HepG2 (cell line): Measurements from ENCODE around the gene IL2RG. TPM values are rescaled to one million over a fixed set of nuclear protein-coding genes. Genes with fewer than 3 reads are reported as not detected.

ENCODE experiments used
- ATF6 ChIP-seq: sonication (generic); formaldehyde crosslinking; conservative IDR thresholded peaks from 2 replicates; pipeline ENCODE4 v1.4.0; 2020; ENCODE audit warnings: missing genetic modification reagents
- CENPT ChIP-seq: sonication (generic); formaldehyde crosslinking; IDR thresholded peaks from 2 replicates; pipeline ENCODE4 v1.8.0; 2022; ENCODE audit warnings: low read depth, mild to moderate bottlenecking, moderate library complexity, missing genetic modification reagents
- DPF2 ChIP-seq: sonication (generic); formaldehyde crosslinking; IDR thresholded peaks from 2 replicates; pipeline ENCODE4 v1.4.0; 2020; ENCODE audit warnings: mild to moderate bottlenecking, low read depth, missing genetic modification reagents, borderline replicate concordance
- EEA1 ChIP-seq: sonication (generic); formaldehyde crosslinking; IDR thresholded peaks from 2 replicates; pipeline ENCODE4 v1.5.1; 2020; ENCODE audit warnings: mild to moderate bottlenecking, missing genetic modification reagents, borderline replicate concordance
- FIP1L1 ChIP-seq: fragments of 200-400 bp; formaldehyde crosslinking; IDR thresholded peaks from 2 replicates; pipeline ENCODE4 v1.6.1; 2018; ENCODE audit warnings: low read depth, mild to moderate bottlenecking, low read length, moderate library complexity, borderline replicate concordance; ENCODE audit not compliant: insufficient read depth
- FOXK2 ChIP-seq: fragments of 450-650 bp; IDR thresholded peaks from 2 replicates; pipeline ENCODE4 v1.6.1; 2016
- MIXL1 ChIP-seq: IDR thresholded peaks from 2 replicates; pipeline ENCODE4 v1.6.1; 2016
- MLXIP ChIP-seq: sonication (generic); formaldehyde crosslinking; IDR thresholded peaks from 2 replicates; pipeline ENCODE4 v1.9.0; 2021; ENCODE audit warnings: missing genetic modification reagents, borderline replicate concordance
- PAF1 ChIP-seq: IDR thresholded peaks from 2 replicates; pipeline ENCODE4 v1.6.1; 2016; ENCODE audit warnings: missing genetic modification reagents, missing compliant biosample characterization
- ZKSCAN1 ChIP-seq: fragments of 150-350 bp; IDR thresholded peaks from 2 replicates; pipeline ENCODE4 v1.6.1; 2014; ENCODE audit warnings: low read length
- ZNF136 ChIP-seq: sonication (generic); formaldehyde crosslinking; IDR thresholded peaks from 2 replicates; pipeline ENCODE4 v1.8.1; 2022; ENCODE audit warnings: low read depth, mild to moderate bottlenecking, moderate library complexity, missing genetic modification reagents
- ZNF253 ChIP-seq: sonication (generic); formaldehyde crosslinking; IDR thresholded peaks from 2 replicates; pipeline ENCODE4 v1.8.0; 2022; ENCODE audit warnings: mild to moderate bottlenecking, missing genetic modification reagents, borderline replicate concordance
- ZNF317 ChIP-seq: sonication (generic); formaldehyde crosslinking; IDR thresholded peaks from 2 replicates; pipeline ENCODE4 v1.5.0; 2020; ENCODE audit warnings: mild to moderate bottlenecking, missing genetic modification reagents
- ZNF431 ChIP-seq: sonication (generic); formaldehyde crosslinking; IDR thresholded peaks from 2 replicates; pipeline ENCODE4 v1.9.0; 2022; ENCODE audit warnings: missing genetic modification reagents, low read depth, mild to moderate bottlenecking, borderline replicate concordance
- ZNF510 ChIP-seq: sonication (generic); formaldehyde crosslinking; IDR thresholded peaks from 2 replicates; pipeline ENCODE4 v1.4.0; 2020; ENCODE audit warnings: low read depth, mild to moderate bottlenecking, missing genetic modification reagents
- ZNF703 ChIP-seq: sonication (generic); formaldehyde crosslinking; IDR thresholded peaks from 2 replicates; pipeline ENCODE4 v1.5.1; 2020; ENCODE audit warnings: missing genetic modification reagents, mild to moderate bottlenecking, moderate library complexity, borderline replicate concordance
- ZNF75D ChIP-seq: sonication (generic); formaldehyde crosslinking; IDR thresholded peaks from 2 replicates; pipeline ENCODE4 v1.8.1; 2023; ENCODE audit warnings: missing genetic modification reagents, mild to moderate bottlenecking, borderline replicate concordance
- ZNF776 ChIP-seq: sonication (generic); formaldehyde crosslinking; IDR thresholded peaks from 2 replicates; pipeline ENCODE4 v1.4.0; 2020; ENCODE audit warnings: mild to moderate bottlenecking, missing genetic modification reagents
- ZNF781 ChIP-seq: sonication (generic); formaldehyde crosslinking; IDR thresholded peaks from 2 replicates; pipeline ENCODE4 v1.5.1; 2020; ENCODE audit warnings: borderline replicate concordance, mild to moderate bottlenecking, missing genetic modification reagents; ENCODE audit errors: not compliant biosample characterization
- ZNF782 ChIP-seq: sonication (generic); formaldehyde crosslinking; IDR thresholded peaks from 2 replicates; pipeline ENCODE4 v1.4.0; 2020; ENCODE audit warnings: missing genetic modification reagents, mild to moderate bottlenecking, borderline replicate concordance
- ZNF891 ChIP-seq: sonication (generic); formaldehyde crosslinking; IDR thresholded peaks from 2 replicates; pipeline ENCODE4 v1.5.0; 2020; ENCODE audit warnings: mild to moderate bottlenecking, missing genetic modification reagents
- ZXDC ChIP-seq: sonication (generic); formaldehyde crosslinking; IDR thresholded peaks from 2 replicates; pipeline ENCODE4 v1.5.0; 2020; ENCODE audit warnings: mild to moderate bottlenecking, missing genetic modification reagents
- polyA plus RNA-seq, 8 experiments: library from polyadenylated mRNA; depleted of rRNA in 3 of 8; stranded (reverse) in 7 of 8; unstranded in 1 of 8; fragments of >200 nt; fragmentation: Illumina TruSeq in 4 of 8; extraction: Trizol in 4 of 8; gene quantifications; 2 replicates each; pipeline versions ENCODE4 v1.2.1 to v1.2.3, GENCODE V29; 2011 to 2016; ENCODE audit warnings: low read depth in 4 of 8, missing spikeins in 1 of 8, mixed read lengths in 1 of 8; ENCODE audit not compliant: insufficient read depth in 1 of 8
- total RNA-seq, 5 experiments: library from RNA; depleted of rRNA; stranded (reverse); fragments of >200 nt; fragmentation: Illumina TruSeq; extraction: Trizol; gene quantifications; 2 replicates each; pipeline ENCODE4 v1.2.3, GENCODE V29; 2016; ENCODE audit warnings: low read depth in 1 of 5

The IL2RG gene
- total and polyA plus RNA-seq, 2 of the 13 experiments (the other 11 are each of a cell fraction or from before 2014, with no cell fraction given) = 0.98 TPM; not detected in 1

GRCh38 chrX:71068044-71068918 is 43.1 kb downstream of the IL2RG start, which contains the start of gene SNX12 (continued):
- TF ChIP-seq ZNF891 (CRISPR knock-in tag) (no peak), ZNF703 (no peak), ZXDC (CRISPR knock-in tag) (no peak), ZNF431 (CRISPR knock-in tag) (0 out of 2 replicates have a peak, but pooled peaks have one; percentile 18), ZKSCAN1 (no peak), ZNF317 (CRISPR knock-in tag) (no peak), ZNF510 (CRISPR knock-in tag) (no peak), DPF2 (CRISPR knock-in tag) (no peak), PAF1 (CRISPR knock-in tag) (no peak), MLXIP (CRISPR knock-in tag) (no peak), ZNF776 (no peak), FIP1L1 (no peak), CENPT (CRISPR knock-in tag) (no peak), ZNF75D (CRISPR knock-in tag) (no peak), MIXL1 (CRISPR knock-in tag) (peak; percentile 37; the same call in 1 of the 2 replicates), FOXK2 (no peak), ZNF781 (CRISPR knock-in tag) (no peak), EEA1 (CRISPR knock-in tag) (no peak), ZNF782 (CRISPR knock-in tag) (no peak), ATF6 (CRISPR knock-in tag) (no peak), ZNF253 (no peak), ZNF136 (CRISPR knock-in tag) (0 out of 2 replicates have a peak, but pooled peaks have one; percentile 35)
